ENCODE measurements around the gene KLHL15.

The KLHL15 gene

GRCh38 chrX:24024819-24025740 lies 1.9 kb downstream of the KLHL15 start:
- Mint-ChIP-seq H3K4me3 (peak overlapping the region; percentile 91), H3K4me1 (ENCODE audit: low read depth) (peaks cover 25% of the 10 kb centered on the region), H3K27me3 (ENCODE audit: low read depth) (no peaks in the 10 kb centered on the region), H3K36me3 (ENCODE audit: low read depth) (peaks cover 15% of the 10 kb centered on the region), H3K27ac (peak overlapping the region; percentile 49), H3K9me3 (no peaks in the 10 kb centered on the region)
- peak; percentile 79 for DNase-seq (ENCODE audit: low spot score)

DNA sequence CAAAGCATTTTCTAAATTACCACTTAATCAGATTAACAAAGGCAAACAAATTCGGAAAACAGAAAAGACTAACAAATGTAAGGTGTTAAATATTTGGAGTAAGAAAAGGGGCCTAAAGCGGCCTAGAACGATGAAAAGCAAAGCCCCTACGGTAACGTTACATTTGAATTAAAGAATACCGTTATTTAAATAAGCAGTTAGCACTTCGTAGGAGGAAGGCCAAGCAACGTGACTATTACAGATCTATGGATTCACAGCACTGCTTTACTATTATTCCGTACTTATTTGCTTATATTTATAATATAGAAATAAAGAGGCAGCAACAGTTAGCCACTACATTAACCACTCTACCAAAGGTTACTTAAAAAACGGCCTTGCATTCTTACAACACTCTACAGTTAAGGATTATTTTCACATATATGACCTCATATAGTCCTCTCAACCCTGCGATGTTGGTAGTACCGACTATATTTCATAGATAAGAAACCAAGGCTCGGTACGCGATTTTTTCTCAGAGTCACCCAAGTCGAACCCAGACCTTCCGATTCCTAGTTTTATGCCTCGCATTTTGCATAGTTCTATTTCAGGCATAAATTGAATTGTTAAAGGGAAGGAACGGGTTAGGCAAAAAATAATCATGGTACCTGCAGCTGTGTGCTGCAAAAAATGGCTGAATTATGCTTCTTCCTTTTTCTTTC lies 2.9 kb downstream of the KLHL15 start:
- Mint-ChIP-seq H3K4me1 (ENCODE audit: low read depth) (peaks cover 30% of the 10 kb centered on the region), H3K4me3 (peak overlapping the region; percentile 91), H3K27ac (peak overlapping the region; percentile 90), H3K36me3 (ENCODE audit: low read depth) (peaks cover 18% of the 10 kb centered on the region), H3K27me3 (ENCODE audit: low read depth) (no peaks in the 10 kb centered on the region), H3K9me3 (no peaks in the 10 kb centered on the region)
- no peak for DNase-seq (ENCODE audit: low spot score)

DNA sequence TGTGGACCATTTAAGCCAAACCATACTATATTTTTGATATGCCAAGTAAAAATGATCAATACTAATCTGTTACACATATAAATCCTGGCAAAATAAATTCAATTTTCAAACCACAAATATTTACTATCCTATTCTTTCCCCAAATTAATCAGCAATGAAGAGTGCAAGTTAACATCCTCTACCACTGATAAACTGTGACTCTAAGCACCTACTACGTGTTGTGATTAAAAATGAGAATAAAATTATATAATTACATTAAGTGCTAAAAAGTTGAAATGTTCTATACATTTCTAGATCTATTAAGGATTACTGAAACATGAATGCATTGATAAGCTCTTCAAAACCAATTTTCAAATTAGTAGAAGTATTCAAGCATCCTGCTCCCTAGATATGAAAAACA lies 3.4 kb downstream of the KLHL15 start:
- peak overlapping the region; percentile 91 for H3K4me3 Mint-ChIP-seq
- DNase-seq (ENCODE audit: low spot score) = no peak
- H3K27me3 Mint-ChIP-seq (ENCODE audit: low read depth) = no peaks in the 10 kb centered on the region
- H3K4me1 Mint-ChIP-seq (ENCODE audit: low read depth) = peaks cover 30% of the 10 kb centered on the region
- H3K9me3 Mint-ChIP-seq = no peaks in the 10 kb centered on the region
- peak overlapping the region; percentile 90 for H3K27ac Mint-ChIP-seq
- peaks cover 18% of the 10 kb centered on the region for H3K36me3 Mint-ChIP-seq (ENCODE audit: low read depth)

- Mint-ChIP-seq H3K4me1 (ENCODE audit: low read depth) (peaks cover 27% of the 10 kb centered on the region), H3K27ac (no peak overlapping the region), H3K36me3 (ENCODE audit: low read depth) (peaks cover 19% of the 10 kb centered on the region), H3K27me3 (ENCODE audit: low read depth) (no peaks in the 10 kb centered on the region), H3K4me3 (peak overlapping the region; percentile 57), H3K9me3 (no peaks in the 10 kb centered on the region)
- DNase-seq (ENCODE audit: low spot score) = no peak
These were observed 6.6 kb downstream of the KLHL15 start for GRCh38 chrX:24020306-24020876.

GRCh38 chrX:24019448-24019847 lies 7.5 kb downstream of the KLHL15 start:
- Mint-ChIP-seq H3K27me3 (ENCODE audit: low read depth) (no peaks in the 10 kb centered on the region), H3K27ac (peak overlapping the region; percentile 7), H3K4me1 (ENCODE audit: low read depth) (peaks cover 34% of the 10 kb centered on the region), H3K36me3 (ENCODE audit: low read depth) (peaks cover 24% of the 10 kb centered on the region), H3K9me3 (no peaks in the 10 kb centered on the region), H3K4me3 (peak overlapping the region; percentile 30)
- no peak for DNase-seq (ENCODE audit: low spot score)

DNA sequence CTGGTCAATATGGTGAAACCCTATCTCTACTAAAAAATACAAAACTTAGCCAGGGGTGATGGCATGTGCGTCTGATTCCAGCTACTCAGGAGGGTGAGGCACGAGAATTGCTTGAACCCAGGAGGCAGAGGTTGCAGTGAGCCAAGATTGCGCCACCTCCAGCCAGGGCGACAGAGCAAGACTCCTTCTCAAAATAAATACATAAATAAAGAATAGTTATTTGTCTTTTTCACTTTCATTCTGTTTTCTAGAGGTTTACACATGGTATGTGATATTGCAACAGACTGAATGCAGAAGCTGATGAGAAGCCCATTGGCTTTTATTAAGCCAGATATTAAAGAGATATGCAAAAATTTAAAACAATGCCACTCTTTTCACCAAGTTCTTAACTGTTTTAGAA lies 8.2 kb downstream of the KLHL15 start:
- peaks cover 37% of the 10 kb centered on the region for H3K4me1 Mint-ChIP-seq (ENCODE audit: low read depth)
- H3K9me3 Mint-ChIP-seq = no peaks in the 10 kb centered on the region
- H3K4me3 Mint-ChIP-seq = no peak overlapping the region
- H3K36me3 Mint-ChIP-seq (ENCODE audit: low read depth) = peaks cover 26% of the 10 kb centered on the region
- no peak for DNase-seq (ENCODE audit: low spot score)
- H3K27me3 Mint-ChIP-seq (ENCODE audit: low read depth) = no peaks in the 10 kb centered on the region
- no peak overlapping the region for H3K27ac Mint-ChIP-seq

DNA sequence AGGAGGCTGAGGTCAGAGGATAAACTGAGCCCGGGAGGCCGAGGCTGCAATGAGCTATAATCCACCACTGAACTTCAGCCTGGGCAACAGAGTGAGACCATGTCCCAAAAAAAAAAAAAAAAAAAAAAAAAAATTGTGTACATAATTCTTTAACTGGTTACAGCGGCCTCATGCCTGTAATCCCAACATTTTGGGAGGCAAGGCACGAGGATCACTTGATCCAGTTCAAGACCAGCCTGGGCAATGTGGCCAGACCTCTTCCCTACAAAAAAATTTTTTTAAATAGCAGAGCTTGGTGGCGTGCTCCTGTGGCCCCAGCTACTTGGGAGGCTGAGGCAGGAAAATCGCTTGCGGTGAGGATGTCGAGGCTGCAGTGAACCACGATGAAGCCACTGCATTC lies 9.3 kb downstream of the KLHL15 start:
- no peak overlapping the region for H3K4me3 Mint-ChIP-seq
- H3K4me1 Mint-ChIP-seq (ENCODE audit: low read depth) = peaks cover 32% of the 10 kb centered on the region
- no peak overlapping the region for H3K27ac Mint-ChIP-seq
- DNase-seq (ENCODE audit: low spot score) = no peak
- H3K9me3 Mint-ChIP-seq = no peaks in the 10 kb centered on the region
- H3K36me3 Mint-ChIP-seq (ENCODE audit: low read depth) = peaks cover 23% of the 10 kb centered on the region
- H3K27me3 Mint-ChIP-seq (ENCODE audit: low read depth) = no peaks in the 10 kb centered on the region

DNA sequence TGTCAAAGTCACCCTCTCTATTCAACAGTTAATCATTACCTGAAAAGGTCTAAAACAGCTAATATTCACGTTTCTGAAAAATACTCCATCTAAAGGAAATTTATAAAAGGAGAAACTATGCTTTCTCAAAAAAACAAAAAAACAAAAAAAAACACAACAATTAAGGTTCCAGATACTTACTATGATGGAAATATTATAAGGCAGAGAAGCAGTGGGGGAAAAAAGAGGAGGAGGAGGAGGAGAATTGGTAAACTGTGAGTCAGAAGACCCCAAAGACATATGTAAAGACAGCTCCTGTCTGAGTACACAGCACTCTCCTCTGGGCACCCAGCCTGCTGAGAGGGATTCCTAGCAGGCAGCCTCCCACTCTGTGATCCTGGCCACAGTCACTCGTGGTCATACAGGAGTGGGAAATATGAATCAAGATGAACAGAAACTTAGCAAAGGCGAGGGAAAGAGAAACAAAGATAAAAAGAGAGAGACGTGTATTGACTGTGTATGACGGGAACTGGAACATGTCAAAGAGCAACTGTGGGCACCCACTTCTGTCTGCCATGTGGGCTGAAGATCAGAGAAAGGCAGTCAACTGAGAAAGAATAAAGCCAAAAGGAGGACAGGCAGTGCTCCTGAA lies 12.5 kb downstream of the KLHL15 start:
- Mint-ChIP-seq H3K9me3 (no peaks in the 10 kb centered on the region), H3K36me3 (ENCODE audit: low read depth) (peaks cover 26% of the 10 kb centered on the region), H3K27me3 (ENCODE audit: low read depth) (no peaks in the 10 kb centered on the region), H3K4me3 (peak overlapping the region; percentile 62), H3K27ac (peak overlapping the region; percentile 85), H3K4me1 (ENCODE audit: low read depth) (peaks cover 19% of the 10 kb centered on the region)
- peak; percentile 58 for DNase-seq (ENCODE audit: low spot score)

DNA sequence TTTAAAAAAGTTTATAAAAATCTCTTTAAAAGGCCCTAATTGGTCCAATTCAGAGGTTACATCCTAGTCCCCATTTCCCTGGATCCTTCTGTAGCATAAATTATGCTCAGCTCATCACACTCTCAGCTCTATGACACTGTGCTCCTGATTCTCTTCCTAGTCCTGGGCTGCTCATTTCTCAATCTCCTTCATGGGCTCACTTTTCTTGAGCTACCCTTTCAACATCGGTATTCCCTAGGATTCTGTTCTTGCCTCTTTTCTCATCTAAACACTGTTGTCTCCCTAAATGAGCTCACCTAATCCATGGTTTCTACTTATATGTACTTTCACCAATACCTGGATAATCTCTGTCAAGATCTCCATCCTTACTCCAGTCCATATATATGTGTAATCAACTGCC lies 14.7 kb downstream of the KLHL15 start:
- peak overlapping the region; percentile 31 for H3K27ac Mint-ChIP-seq
- no peak overlapping the region for H3K4me3 Mint-ChIP-seq
- peaks cover 27% of the 10 kb centered on the region for H3K36me3 Mint-ChIP-seq (ENCODE audit: low read depth)
- no peak for DNase-seq (ENCODE audit: low spot score)
- H3K27me3 Mint-ChIP-seq (ENCODE audit: low read depth) = no peaks in the 10 kb centered on the region
- peaks cover 23% of the 10 kb centered on the region for H3K4me1 Mint-ChIP-seq (ENCODE audit: low read depth)
- H3K9me3 Mint-ChIP-seq = no peaks in the 10 kb centered on the region

GRCh38 chrX:24005867-24006266 lies 21.1 kb downstream of the KLHL15 start:
- H3K4me3 Mint-ChIP-seq = no peak overlapping the region
- DNase-seq (ENCODE audit: low spot score) = no peak
- peaks cover 21% of the 10 kb centered on the region for H3K36me3 Mint-ChIP-seq (ENCODE audit: low read depth)
- H3K27ac Mint-ChIP-seq = no peak overlapping the region
- peaks cover 18% of the 10 kb centered on the region for H3K4me1 Mint-ChIP-seq (ENCODE audit: low read depth)
- no peaks in the 10 kb centered on the region for H3K9me3 Mint-ChIP-seq
- H3K27me3 Mint-ChIP-seq (ENCODE audit: low read depth) = no peaks in the 10 kb centered on the region

DNA sequence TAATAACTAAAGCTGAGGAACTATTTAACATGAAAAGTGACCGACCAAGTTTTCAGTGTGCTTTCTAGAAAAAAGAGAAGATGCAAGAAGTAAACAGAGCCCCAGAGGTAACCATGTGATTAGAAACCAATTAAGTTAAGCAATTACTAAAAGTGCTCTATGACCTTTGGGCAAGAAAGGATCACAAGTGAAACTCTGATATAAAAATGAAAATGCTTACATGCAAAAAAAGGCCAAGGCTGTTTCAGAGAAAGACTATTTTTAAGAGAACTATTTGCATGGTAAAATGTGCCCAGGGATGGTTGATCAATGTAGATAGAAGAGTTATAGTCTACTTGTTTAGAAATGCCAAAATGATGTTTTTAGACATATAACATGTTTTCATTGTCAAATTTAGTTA lies 22.0 kb downstream of the KLHL15 start:
- Mint-ChIP-seq H3K36me3 (ENCODE audit: low read depth) (peaks cover 14% of the 10 kb centered on the region), H3K27ac (no peak overlapping the region), H3K4me1 (ENCODE audit: low read depth) (peaks cover 14% of the 10 kb centered on the region), H3K9me3 (no peaks in the 10 kb centered on the region), H3K4me3 (no peak overlapping the region), H3K27me3 (ENCODE audit: low read depth) (no peaks in the 10 kb centered on the region)
- DNase-seq (ENCODE audit: low spot score) = no peak

DNA sequence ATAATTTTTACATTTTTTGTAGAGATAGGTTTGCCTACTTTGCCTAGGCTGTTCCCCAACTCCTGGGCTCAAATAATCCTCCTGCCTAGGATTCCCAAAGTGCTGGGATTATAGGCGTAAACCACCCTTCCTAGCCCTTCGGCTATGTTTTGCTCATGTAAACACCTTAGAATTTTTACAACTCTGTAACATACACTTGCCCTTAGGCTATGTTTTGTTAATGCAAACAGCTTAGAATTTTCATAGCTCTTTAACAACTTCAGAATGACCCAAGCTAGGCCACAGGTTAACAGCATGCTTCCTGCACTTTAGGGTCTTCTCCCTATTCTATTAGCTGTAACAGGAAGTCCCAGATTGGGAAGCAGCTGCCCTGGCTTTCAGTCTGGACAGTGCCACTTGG lies 24.2 kb downstream of the KLHL15 start:
- Mint-ChIP-seq H3K4me3 (no peak overlapping the region), H3K4me1 (ENCODE audit: low read depth) (peaks cover 9% of the 10 kb centered on the region), H3K9me3 (no peaks in the 10 kb centered on the region), H3K27me3 (ENCODE audit: low read depth) (no peaks in the 10 kb centered on the region), H3K36me3 (ENCODE audit: low read depth) (peaks cover 16% of the 10 kb centered on the region), H3K27ac (no peak overlapping the region)
- DNase-seq (ENCODE audit: low spot score) = no peak

DNA sequence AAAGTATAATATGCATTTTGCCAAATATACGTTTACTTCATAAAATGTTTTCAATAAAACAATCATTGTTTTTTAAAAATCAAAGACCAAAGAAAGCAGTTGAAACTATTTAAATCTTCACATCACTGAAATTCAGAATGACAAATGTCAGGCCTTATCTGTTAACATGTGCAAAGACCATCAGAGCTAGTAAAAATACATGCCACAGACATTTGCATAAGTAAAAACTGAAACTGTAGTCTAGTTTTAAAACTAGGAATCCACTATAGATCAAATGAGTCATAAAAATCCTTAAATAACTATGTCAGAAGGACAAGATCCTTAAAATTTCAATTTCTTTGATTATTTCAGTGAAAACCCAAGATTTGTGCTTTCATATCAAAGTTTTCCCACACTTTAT lies 24.8 kb downstream of the KLHL15 start:
- H3K4me3 Mint-ChIP-seq = no peak overlapping the region

DNA sequence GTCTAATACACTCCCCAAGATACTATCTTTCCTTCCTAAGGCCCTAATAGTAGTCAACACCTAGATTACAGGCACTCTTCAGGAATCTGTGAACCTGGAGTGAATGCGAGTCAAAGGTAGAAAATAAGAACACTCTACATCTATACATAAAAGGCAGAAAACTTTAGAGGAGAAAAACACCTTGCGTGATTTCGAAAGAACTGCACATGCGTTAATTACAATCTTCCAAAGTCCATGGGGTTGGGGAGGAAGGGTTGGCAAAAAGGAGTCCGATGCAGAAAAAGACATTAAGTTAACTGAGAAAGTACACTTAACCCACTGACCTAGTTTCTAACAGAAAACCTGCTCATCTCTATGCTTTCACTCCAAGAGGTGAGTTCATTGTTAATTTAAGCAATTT lies 27.3 kb downstream of the KLHL15 start:
- Mint-ChIP-seq H3K4me1 (ENCODE audit: low read depth) (peaks cover under 1% of the 10 kb centered on the region), H3K4me3 (no peak overlapping the region), H3K9me3 (no peaks in the 10 kb centered on the region), H3K27ac (no peak overlapping the region), H3K27me3 (ENCODE audit: low read depth) (no peaks in the 10 kb centered on the region), H3K36me3 (ENCODE audit: low read depth) (peaks cover 13% of the 10 kb centered on the region)
- DNase-seq (ENCODE audit: low spot score) = no peak

More for the DNA sequence above, 24.8 kb downstream of the KLHL15 start:
- peaks cover 9% of the 10 kb centered on the region for H3K4me1 Mint-ChIP-seq (ENCODE audit: low read depth)
- H3K9me3 Mint-ChIP-seq = no peaks in the 10 kb centered on the region
- no peaks in the 10 kb centered on the region for H3K27me3 Mint-ChIP-seq (ENCODE audit: low read depth)
- H3K27ac Mint-ChIP-seq = no peak overlapping the region
- no peak for DNase-seq (ENCODE audit: low spot score)
- H3K36me3 Mint-ChIP-seq (ENCODE audit: low read depth) = peaks cover 16% of the 10 kb centered on the region

All from T-helper 2 cell treated with Interferon-gamma antibody and Interleukin-4, amounts not matched to agents 5 μg/mL and 100 μg/mL, for 36 hours (primary cell).